Stimulated activated CD8-positive, alpha-beta memory T cell treated with anti-CD3 and anti-CD28 coated beads, Interleukin-15, amount 100 ng/mL, for 1 hour (primary cell): ENCODE results near the gene CD96.

Source experiments
- DNase-seq: peaks from one replicate; pipeline ENCODE4 v3.0.0-alpha.2; 2020; ENCODE audit warnings: low read depth

Gene CD96

DNA sequence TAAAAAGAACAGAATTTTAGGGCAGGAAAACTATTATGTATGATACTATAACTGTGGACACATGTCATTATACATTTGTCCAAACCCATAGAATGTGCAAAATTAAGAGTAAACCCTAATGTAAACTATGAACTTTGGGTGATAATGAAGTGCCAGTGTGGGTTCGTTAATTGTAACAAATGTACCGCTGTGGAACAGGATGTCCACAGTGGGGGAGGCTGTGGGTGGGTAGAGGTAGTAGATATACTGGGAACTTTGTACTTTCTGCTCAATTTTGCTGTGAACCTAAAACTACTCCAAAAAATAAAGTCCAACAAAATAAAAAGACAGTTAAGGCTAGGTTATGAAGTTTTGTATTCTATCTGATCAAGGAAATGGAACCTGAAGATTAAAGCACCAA is 24.8 kb downstream of the CD96 start:
- no peak for DNase-seq

DNA sequence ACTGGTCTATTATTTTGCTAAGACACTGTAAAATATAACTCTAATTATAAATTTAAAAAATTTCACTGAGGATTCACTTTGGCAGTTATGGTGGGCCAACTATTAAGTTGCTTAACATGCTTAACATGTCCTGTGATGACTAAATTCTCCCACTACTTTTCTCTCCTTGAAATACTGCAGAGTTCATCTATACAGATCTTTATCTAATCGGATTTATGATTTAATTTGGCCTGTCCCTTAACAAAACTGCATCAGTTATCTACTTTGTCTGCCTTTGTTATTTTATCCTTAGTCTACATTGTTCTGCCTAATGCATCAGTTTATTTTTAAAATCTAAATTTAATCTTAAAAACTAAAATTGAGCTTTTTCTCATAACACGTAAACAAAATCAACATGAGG is 26.4 kb downstream of the CD96 start:
- DNase-seq, result no peak

DNA sequence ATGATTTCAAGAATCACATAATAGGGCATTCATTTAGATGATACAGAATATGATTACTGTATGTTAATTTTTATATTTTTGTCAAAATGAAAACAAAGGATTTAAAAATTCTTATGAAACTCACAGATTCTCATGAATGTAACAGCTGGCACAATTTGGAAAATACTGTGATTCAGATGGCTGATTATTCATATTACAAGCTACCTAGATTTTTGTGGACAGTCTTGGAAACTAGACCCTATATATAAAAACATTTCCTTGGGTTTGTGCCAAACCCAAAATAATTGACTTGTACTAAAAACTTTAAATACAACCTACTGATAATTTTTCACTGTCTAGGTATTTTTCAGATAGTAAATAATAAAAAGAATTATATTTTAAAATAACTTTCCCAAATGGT is 26.9 kb downstream of the CD96 start:
- DNase-seq, result no peak

DNA sequence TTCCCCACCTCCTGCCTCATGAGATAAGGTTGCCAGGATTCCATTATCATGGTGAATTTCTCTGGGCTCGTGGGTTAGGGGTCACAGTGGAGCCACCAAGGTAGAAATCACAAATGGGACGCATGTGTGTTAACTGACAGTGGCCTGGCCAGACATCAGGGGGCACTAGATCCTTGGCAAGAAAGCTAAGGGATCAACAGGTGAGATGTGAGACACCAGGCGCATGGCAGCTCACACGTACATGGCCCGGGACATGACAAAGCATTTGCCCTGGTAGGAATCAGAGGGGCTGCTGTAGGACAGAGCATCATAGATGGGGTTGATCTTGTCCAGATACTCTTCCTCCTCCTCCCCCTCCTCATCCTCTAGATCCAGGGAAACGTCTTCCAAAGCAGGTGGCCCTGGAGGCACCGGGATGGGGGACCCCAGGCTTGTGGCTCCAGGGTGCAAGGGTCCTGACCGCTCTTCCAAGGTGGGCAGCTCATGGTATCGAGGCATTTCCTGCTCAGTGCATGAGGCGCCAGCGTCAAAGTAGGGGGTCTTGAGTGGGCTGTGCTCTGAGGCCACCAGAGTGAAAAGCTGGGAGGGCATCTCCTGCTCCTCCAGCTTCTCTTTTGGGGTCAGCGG is 28.5 kb downstream of the CD96 start:
- no peak for DNase-seq

DNA sequence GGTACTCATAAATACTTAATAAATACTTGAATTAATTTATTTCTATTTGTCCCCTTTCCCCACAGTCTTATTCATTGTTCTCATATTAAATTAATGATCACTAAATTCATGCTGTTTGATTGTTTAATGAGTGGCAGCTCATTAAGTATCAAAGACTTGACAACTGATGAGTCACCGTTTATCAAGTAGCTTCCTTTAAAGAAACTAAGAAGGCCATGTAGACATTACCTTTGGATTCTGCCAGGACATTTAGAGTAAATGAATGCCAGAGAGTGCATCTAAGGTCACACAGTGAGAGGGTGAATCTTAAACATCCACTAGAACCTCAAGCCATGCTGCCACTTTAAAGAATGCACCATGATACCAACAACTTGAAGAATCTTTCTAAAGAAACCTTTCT is 29.3 kb downstream of the CD96 start:
- no peak for DNase-seq

DNA sequence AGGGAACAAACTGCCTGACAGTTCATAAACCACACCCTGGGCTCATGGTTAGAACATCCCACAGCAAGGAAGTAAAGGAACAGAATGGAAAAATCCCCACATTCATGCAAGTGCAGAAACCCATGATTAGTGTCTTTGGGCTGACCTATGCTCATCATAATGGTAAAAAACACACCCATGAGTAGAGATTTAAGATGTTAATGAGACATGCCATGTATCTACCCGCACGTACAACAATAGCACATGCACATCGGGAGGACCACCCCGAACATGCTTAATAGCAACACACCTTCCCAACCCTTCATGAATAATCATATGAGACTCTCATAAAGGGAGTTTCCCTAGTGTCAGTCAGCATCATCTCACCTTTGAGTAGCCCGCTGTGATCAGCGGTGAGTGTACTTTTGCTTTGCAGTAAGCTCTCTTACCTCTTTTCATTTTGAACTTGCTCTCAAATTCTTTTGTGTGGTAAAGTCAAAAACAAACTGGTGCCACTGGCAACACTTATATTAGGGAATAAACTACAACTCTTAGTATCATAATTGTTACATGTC is 30.0 kb downstream of the CD96 start:
- DNase-seq, result no peak

DNA sequence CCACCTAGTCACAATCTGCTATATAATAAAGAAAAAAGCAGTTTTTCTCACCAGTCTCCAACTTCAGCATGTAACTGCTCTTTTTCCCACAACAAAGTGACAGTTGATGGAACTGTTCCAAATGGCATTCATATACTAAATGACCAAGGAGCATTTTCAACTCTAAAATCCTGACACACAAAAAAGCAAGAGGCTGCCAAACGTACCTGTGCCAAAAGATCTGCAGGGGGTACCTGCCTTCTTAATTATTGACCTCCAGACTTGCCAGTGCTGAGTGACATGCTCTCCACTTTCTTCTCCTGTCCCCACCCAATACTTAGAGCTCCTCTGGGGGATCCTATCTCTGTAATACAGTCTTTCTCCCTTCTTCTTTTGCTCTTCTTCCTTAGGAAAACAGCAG is 35.1 kb downstream of the CD96 start:
- no peak for DNase-seq

DNA sequence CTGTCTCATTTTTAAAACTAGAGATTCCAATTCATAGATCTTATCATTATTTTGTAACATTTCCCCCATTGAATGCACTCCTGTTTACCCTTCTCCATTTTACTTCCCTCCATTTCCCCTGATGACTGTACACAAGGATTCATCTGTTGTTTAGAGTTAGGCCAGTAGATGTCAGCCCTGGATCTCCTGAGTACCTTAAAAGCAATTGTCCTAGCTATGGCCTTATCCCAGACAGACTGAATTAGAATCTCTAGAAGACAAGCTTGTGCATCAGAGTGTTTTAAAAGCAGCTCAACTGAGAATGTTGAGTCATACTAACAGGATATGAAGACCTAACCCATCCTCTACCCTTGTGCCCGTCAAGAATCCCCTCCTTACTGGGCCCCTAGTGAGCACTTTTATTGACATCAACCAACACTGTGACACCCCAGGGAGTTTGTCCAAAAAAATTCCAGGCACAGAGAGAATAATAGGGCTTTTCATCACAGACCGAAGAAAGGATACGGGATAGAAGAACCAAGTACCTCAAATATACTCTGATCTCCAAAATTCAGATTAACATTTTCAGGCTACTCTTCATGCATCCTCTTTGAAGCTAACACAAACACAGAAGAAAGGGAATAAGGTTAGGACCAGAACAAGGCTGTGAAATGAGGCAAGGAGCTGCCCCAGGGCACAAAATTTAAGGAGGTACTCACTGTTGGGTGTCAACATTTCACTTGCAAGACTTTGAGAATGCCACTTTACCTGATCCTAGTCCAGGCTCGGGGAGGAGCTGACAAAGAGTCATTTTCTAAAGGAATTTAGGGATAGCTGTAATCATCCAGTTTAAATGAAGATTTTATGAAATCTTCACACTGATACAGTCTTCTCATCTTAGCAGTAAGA is 36.0 kb downstream of the CD96 start:
- DNase-seq, result no peak

DNA sequence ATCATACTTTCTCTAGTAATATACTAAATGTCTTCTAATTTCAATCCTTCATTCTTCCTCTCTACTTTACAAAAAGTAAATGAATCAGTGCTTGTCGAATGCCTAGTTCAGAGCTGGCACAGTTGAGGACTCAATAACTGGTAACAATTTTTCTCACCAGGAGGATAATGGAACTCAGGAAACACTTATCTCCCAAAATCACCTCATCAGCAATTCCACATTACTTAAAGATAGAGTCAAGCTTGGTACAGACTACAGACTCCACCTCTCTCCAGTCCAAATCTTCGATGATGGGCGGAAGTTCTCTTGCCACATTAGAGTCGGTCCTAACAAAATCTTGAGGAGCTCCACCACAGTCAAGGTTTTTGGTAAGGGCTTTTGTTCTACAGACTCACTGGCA is 36.9 kb downstream of the CD96 start:
- no peak for DNase-seq

DNA sequence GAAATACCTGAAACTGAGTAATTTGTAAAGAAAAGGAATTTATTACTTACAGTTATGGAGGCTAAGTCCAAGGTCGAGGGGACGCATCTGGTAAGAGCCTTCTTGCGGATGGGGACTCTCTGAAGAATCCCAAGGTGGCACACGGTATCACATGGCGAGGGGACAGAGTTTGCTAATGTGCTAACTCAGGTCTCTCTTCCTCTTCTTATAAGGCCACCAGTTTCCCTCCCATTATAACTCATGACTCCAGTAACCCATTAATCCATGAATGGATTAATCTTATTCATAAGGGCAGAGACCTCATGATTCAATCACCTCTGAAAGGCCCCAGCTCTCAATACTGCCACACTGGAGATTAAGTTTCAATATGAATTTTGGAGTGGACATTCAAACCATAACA is 37.5 kb downstream of the CD96 start:
- no peak for DNase-seq

DNA sequence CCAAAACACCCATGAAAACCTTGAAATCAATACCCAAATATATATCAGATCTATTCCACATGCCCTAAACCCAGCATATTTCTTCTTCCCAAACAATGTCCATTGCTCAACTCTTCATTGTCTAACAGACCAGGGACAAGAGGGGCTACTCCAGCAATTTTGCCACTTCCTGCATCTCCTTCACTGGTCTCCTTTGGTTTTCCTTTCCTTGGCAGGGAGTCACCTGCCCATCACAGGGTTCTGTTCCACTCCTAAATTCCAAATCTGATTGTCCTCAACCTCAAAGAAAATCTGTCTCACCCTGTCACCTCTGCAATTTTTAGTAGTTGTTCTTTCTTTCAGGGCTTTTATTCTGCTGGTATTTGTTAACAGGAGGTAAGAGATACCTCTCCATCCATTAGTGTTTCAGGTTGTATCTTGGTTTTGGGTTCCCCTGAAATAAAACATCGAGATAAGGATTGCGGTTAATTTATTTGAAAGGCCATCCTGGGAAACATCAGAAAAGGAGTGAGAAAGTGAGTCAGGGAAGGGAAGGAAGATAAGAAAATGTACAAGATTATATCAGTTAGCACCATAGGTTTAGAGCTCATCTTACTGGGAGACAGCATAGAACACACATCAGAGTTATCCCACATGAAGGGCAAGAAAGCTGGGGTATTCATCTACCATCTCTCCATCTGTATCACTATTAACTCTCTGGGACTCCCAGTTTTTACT is 39.6 kb downstream of the CD96 start:
- no peak for DNase-seq

DNA sequence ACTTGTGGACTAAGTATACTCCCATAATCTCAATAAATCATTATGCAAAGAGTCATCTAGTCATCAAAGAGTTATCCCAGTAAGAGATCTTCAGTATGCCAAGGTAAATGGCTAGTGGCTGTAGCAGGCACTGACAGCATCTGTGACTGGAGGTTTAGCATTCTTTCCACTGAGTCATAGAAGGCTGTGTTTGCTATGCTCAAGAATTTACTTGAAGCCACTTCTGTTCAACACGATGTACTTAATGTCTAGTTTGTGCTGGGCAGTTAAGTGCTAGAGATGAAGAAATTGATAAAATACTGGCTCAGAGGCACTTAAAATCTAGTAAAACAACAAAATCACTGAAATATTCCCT is 40.1 kb downstream of the CD96 start:
- no peak for DNase-seq

DNA sequence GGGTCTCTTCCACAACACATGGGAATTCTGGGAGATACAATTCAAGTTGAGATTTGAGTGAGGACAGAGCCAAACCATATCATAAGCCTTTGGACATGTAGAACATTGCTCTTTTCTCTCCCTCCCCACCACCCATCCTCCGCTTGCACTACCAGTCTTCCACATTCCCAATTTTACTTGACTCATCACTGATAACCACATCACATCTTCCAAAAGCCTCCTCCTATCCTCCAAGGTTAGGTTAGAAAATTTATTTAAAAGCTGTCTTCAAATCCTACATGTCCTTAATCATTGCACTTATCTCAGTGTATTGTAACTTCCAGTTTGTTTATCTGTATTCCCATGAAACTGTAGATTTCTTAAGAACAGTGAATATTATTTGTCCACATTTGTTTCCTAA is 42.7 kb downstream of the CD96 start:
- DNase-seq, result no peak

DNA sequence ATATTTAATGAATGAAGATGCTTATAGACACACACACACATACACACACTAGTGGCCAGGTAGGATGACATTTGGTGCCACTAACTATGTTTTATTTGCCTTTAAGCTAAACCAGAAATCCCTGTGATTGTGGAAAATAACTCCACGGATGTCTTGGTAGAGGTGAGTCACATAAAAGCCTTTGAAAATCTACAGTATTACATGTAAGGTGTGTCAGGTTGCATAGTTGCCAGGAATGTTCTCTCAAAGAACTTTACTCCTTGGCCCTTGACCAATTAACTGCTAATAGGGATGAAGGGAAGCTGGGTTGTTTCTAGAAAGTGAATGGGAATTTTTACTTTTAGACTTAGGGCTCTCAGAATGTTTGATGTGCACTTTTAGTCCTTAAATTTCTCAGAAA is 43.2 kb downstream of the CD96 start:
- DNase-seq, result no peak

DNA sequence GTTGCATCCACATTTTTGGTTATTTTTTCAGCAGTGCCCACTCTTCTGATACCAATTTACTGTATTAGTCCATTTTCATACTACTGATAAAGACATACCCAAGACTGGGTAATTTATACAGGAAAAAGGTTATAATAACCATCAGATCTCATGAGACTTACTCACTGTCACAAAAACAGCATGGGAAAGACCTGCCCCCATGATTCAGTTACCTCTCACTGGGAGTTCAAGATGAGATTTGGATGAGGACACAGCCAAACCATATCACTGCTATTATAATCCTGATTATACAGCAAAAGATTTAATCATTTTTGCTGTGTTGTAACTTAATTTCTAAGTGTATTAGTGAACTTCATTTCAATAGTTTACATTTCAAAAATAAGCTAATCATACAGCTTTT is 46.5 kb downstream of the CD96 start:
- DNase-seq, result no peak

DNA sequence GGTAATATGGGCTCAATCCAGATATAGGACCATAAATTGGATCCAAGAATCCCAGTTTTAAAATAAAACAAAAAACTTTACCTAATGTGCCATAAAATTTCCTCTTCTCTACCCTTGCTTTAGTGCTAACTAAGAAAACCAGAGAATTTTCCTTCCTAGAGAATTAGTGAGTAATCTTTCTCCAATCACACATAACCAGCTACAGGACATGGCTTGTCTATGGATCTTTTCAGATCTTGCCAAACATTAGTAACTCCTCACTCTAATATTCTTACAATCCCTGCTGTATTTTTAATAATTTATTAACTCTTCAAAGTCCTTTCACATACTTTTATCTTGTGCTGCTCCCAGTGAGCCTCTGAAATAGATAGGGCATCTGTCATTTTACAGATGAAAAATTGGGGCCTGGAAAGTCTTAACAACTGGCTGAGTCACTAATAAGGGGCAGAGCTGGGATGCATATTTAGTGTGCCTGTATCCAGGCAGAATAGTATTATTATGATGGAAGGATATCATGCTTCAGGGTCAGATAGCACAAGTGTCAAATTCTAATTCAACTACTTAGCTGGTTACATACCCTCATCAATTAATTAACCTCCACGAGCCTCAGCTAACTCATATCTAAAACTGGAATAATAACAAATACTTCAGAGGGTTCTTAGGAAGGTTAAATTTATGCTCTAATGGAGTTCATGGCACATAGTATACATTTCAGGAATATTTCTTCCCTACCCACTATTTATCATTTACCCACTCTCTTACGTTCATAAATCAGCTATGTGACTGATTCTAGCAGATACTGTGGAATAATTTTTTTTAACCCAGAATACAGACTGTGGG is 47.5 kb downstream of the CD96 start:
- DNase-seq, result no peak

DNA sequence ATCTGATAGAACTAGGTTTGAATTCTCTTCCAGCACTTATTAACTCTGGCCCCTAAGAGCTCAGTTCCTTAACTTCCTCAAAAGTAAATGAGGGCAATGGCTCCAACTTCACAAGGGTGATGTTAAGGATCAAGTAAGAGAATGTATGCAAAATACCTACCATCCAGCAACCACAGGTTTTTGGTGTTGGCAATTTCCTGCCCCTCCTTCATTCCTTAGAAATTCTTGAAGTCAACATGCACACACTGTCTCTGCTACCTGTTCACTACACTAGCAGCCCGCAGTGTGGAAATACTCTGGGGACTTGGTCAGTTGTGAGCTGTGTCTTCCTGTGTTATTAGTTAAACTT is 48.1 kb downstream of the CD96 start:
- no peak for DNase-seq

DNA sequence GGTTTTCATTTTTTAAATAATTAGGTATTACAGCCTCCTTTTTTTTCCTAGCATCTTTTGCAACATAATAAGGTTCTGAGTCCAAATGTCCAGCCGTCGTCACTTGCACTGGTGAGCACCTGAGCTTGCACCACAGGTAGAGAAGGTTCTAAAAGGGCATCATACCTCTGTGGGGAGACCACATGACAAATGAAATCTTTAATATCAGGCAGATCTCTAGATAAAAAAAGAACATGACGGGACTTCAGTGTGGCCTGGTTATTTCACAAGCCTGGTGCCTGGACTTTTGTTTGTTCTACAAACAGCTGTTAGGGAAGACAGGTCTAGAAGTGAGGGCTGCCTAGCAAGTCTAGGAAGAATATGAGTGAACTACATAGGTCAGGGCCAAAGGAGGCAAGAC is 49.6 kb downstream of the CD96 start:
- no peak for DNase-seq

DNA sequence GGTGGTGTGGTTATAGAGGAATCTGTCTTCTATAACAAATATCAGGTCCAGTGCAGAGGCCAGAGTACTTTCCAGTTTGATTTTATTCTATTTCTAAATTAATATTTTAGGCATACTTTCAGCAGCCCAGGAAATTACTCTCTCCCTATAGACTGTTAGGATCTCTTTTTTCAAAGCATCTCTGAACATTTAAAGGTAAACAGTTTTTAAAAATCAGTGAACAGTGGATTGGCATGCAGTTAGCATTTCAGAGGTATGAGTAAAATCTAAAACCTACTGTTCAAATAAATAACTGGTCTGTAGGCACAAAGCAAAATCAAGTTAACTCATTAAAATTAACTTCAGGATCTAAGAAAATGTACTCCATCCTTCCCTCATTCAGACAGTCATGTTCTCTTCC is 50.1 kb downstream of the CD96 start:
- DNase-seq, result no peak

DNA sequence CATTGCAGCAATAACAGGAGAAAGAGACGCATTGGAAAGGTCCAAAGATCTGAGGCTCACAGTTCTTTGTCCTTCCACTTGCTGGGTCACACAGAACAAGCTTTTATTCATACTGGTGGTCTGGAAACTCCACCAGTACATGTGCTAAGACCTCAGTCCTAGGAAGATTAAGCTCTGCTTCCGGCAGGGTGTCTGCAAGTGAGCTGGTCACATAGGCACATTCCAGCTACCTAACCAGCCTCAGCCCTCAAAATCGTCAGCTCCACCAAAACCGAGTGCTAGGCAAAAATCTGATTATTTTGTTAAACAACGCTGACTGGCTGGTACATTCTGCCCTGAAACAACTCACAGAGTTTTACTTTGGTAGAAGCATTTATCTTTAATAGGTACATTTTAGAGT is 50.9 kb downstream of the CD96 start:
- DNase-seq, result no peak

DNA sequence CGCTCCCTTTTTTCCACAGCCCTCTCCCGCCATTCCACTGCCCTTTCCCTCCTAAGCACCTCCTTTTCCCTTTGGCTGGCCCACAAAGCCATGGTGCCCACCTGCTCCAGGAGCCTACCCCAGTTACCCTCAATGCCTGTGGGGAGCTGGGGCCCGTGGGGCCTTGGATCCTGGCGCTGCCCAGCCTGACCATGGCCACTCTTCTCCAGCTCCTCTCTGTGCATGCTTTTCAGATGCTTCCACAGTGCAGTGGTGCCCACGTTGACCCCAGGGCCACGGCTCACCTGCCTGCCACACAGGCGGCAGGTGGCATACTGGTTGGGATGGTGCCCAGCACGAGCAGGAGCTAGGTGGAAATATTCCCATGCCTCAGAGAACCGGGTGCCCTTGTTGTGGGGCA is 51.7 kb downstream of the CD96 start:
- no peak for DNase-seq

DNA sequence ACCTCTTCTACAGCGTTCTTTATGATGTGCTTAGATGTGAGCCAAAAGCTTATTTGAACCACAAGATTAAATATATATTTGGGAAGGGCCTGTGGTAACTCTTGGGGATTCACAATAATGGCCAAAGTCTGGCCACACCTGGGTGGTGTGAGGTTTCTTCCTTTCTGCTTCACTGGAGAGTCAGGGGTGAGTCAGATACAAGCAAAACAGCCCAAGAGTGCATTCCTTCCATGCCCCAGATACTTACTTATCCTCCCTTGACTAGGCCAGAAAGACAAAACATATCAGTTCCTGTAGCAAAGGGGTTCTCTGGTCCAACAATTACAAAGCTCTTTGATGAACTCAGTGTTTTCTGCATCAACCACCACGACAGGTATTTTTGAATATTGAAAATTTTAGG is 52.2 kb downstream of the CD96 start:
- no peak for DNase-seq
